Retinal pigment epithelial cell (primary cell): Measurements from ENCODE around the gene FOXK1.

Experiments used
- DNase-seq: peaks from one replicate; pipeline ENCODE4 v3.0.0-alpha.2; 2010; ENCODE audit warnings: low read depth
- H3K4me3 ChIP-seq: 2 replicates; pipeline ENCODE4 v1.5.1; 2011; ENCODE audit warnings: mild to moderate bottlenecking, low read length, control low read depth, moderate library complexity
- CTCF ChIP-seq: conservative IDR thresholded peaks from 2 replicates; pipeline ENCODE4 v1.5.1; 2011; ENCODE audit warnings: low read depth, low read length, control low read depth, inconsistent platforms

FOXK1 gene

GRCh38 chr7:4808565-4808964, 126.5 kb downstream of the FOXK1 start:
- H3K4me3 ChIP-seq = no peak overlapping the region
- no peak for TF ChIP-seq CTCF
- no peak for DNase-seq

- DNase-seq = no peak
- TF ChIP-seq CTCF = no peak
- no peak overlapping the region for H3K4me3 ChIP-seq
Observed at GRCh38 chr7:4809091-4809591, 127.0 kb downstream of the FOXK1 start.

GRCh38 chr7:4809666-4810065, 127.6 kb downstream of the FOXK1 start:
- TF ChIP-seq CTCF = no peak
- no peak for DNase-seq

GRCh38 chr7:4814433-4814832, 132.3 kb downstream of the FOXK1 start:
- DNase-seq = no peak
- no peak for TF ChIP-seq CTCF
- H3K4me3 ChIP-seq = no peak overlapping the region

More at GRCh38 chr7:4809666-4810065, 127.6 kb downstream of the FOXK1 start:
- no peak overlapping the region for H3K4me3 ChIP-seq

- DNase-seq = no peak
- no peak overlapping the region for H3K4me3 ChIP-seq
Observed at GRCh38 chr7:4815121-4815520, 133.0 kb downstream of the FOXK1 start.

GRCh38 chr7:4815609-4816418, 133.7 kb downstream of the FOXK1 start:
- no peak for DNase-seq
- no peak for TF ChIP-seq CTCF
- no peak overlapping the region for H3K4me3 ChIP-seq

More at GRCh38 chr7:4815121-4815520, 133.0 kb downstream of the FOXK1 start:
- TF ChIP-seq CTCF = no peak

GRCh38 chr7:4816419-4817080, 134.5 kb downstream of the FOXK1 start:
- no peak for DNase-seq
- TF ChIP-seq CTCF = no peak
- no peak overlapping the region for H3K4me3 ChIP-seq
